GM18870 (cell line): Measurements from ENCODE around the gene TNFAIP3.
"Not testable (repeated sequence)": the region's sequence is repeated elsewhere in the genome, so short reads cannot be mapped to it uniquely, and the experiment has no call there.

ENCODE experiments used
- ATAC-seq: cut with Tn5 transposase; IDR thresholded peaks from one replicate; pipeline ENCODE4 v1.9.1; 2021; ENCODE audit warnings: moderate library complexity; ENCODE audit not compliant: unreplicated experiment

Gene TNFAIP3

DNA sequence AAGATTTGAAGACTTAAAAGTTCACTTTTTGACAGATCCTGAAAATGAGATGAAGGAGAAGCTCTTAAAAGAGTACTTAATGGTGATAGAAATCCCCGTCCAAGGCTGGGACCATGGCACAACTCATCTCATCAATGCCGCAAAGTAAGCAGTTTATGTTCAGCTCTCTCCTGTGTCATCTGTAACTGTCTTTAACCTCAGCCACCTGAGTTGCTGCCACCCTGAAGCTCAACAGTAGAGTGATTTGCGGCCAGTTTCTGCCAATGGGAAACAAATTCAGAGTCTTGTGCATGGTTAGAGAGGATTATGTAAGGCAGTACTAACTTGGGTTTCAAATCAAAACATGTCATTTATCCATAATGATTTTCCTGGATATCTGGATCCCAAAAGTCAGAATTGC is 10.1 kb downstream of the TNFAIP3 start:
- no peak for ATAC-seq

DNA sequence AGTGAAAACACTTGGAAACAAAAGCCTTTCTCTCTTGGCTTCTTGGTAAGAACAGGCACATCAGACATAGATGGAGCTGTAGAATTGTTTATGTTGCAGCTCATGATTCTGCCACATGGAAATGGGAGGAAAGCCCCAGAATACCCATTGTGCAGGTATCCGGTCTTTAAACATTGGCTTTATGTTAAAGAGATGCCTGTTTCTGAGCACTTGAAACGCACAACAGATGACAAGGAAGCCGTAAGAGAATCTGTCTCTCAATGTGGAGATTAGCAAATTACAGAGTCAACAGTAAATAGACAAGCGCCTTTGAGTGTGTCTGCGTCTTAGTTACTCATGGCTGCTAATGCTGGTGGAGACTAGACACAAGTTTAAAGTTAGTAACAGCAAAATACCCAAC is 10.5 kb downstream of the TNFAIP3 start:
- ATAC-seq, result no peak

DNA sequence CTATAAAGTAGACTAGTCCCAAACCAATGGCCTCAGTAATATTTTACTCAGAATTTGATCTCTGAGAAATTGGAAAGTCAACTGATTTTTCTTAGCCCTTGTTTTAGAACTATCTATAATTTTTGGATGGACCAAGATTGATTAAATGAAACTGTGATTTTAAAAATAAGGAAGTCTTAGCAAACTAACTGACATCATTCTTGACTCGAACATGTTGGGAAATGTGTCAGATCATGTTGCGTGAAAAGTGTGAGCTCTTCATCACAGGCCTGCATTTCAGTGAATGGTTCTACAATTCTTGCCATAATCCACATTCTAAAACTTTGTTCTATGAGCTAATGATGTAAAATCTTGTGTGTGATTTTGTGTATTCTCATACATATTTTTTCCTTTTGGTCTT is 11.0 kb downstream of the TNFAIP3 start:
- ATAC-seq, result no peak

DNA sequence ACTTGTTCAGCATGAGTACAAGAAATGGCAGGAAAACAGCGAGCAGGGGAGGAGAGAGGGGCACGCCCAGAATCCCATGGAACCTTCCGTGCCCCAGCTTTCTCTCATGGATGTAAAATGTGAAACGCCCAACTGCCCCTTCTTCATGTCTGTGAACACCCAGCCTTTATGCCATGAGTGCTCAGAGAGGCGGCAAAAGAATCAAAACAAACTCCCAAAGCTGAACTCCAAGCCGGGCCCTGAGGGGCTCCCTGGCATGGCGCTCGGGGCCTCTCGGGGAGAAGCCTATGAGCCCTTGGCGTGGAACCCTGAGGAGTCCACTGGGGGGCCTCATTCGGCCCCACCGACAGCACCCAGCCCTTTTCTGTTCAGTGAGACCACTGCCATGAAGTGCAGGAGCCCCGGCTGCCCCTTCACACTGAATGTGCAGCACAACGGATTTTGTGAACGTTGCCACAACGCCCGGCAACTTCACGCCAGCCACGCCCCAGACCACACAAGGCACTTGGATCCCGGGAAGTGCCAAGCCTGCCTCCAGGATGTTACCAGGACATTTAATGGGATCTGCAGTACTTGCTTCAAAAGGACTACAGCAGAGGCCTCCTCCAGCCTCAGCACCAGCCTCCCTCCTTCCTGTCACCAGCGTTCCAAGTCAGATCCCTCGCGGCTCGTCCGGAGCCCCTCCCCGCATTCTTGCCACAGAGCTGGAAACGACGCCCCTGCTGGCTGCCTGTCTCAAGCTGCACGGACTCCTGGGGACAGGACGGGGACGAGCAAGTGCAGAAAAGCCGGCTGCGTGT is 11.6 kb downstream of the TNFAIP3 start:
- ATAC-seq, result no peak

DNA sequence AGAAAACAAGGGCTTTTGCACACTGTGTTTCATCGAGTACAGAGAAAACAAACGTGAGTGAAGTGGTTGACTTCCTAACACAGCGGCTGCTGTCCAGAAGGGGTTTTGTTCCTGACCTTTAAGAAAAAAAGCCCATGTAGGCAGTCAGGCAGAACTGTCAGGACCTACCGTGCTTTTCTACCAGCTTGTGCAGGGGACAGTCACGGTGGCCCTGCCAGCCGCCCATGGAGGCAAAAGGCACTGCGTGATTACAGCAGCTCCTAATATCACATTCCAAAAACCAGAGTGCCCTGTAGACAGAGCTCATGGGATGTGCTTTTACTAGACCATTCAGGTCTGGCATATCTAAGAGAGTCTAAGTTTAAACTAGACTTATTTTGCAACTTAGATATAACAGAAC is 12.2 kb downstream of the TNFAIP3 start:
- no peak for ATAC-seq

DNA sequence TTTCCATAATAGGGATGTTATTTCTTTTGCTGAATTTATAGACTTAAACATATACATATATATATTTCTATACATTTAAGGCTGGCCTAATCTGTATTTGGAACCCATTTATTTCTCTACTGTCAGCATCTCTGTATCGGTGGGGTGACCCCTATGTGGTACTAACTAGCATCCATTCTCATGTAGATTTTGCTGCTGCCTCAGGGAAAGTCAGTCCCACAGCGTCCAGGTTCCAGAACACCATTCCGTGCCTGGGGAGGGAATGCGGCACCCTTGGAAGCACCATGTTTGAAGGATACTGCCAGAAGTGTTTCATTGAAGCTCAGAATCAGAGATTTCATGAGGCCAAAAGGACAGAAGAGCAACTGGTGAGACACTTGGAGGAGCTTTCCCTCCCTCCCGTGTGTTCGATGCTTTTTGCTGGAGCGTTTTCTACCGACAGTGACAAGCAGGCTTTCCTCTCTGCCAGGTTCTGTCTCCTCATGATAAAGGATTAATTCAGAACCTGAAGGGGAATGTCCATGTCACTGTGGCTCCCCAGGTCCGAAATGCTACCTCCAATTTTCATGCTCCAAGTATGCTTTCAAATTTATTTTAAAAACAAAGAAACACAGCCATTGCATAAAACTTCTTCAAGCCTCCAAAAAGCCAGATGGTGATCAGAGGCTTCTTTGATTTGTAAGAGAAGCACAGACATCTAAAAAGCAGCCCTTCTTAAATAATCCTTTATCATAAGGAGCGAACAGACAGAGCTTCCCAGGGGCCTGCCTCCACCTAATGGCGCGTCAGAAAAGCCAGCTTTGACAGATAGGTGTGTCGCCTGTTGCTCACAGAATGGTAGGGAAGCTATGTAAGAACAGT is 13.1 kb downstream of the TNFAIP3 start:
- ATAC-seq, result no peak

DNA sequence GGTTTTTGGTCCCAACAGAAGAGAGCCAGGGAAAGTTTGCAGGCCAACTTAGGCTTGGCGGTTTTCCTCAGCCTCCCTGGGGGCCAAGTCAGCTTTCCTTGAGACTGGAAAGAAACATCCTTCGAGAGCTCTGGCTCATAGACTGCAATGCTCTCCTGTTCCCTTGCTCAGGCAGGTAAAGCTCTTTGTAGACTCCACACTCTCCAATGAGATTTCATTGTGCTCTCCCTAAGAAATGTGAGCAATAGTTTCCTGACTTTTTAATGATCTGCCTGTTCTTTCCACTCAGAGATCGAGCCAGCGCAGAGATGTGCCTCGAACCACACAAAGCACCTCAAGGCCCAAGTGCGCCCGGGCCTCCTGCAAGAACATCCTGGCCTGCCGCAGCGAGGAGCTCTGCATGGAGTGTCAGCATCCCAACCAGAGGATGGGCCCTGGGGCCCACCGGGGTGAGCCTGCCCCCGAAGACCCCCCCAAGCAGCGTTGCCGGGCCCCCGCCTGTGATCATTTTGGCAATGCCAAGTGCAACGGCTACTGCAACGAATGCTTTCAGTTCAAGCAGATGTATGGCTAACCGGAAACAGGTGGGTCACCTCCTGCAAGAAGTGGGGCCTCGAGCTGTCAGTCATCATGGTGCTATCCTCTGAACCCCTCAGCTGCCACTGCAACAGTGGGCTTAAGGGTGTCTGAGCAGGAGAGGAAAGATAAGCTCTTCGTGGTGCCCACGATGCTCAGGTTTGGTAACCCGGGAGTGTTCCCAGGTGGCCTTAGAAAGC is 13.9 kb downstream of the TNFAIP3 start:
- ATAC-seq, result no peak

DNA sequence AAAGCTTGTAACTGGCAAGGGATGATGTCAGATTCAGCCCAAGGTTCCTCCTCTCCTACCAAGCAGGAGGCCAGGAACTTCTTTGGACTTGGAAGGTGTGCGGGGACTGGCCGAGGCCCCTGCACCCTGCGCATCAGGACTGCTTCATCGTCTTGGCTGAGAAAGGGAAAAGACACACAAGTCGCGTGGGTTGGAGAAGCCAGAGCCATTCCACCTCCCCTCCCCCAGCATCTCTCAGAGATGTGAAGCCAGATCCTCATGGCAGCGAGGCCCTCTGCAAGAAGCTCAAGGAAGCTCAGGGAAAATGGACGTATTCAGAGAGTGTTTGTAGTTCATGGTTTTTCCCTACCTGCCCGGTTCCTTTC is 14.4 kb downstream of the TNFAIP3 start:
- ATAC-seq, result no peak

DNA sequence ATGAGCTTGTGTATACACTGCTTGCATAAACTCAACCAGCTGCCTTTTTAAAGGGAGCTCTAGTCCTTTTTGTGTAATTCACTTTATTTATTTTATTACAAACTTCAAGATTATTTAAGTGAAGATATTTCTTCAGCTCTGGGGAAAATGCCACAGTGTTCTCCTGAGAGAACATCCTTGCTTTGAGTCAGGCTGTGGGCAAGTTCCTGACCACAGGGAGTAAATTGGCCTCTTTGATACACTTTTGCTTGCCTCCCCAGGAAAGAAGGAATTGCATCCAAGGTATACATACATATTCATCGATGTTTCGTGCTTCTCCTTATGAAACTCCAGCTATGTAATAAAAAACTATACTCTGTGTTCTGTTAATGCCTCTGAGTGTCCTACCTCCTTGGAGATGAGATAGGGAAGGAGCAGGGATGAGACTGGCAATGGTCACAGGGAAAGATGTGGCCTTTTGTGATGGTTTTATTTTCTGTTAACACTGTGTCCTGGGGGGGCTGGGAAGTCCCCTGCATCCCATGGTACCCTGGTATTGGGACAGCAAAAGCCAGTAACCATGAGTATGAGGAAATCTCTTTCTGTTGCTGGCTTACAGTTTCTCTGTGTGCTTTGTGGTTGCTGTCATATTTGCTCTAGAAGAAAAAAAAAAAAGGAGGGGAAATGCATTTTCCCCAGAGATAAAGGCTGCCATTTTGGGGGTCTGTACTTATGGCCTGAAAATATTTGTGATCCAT is 15.3 kb downstream of the TNFAIP3 start:
- ATAC-seq, result no peak

DNA sequence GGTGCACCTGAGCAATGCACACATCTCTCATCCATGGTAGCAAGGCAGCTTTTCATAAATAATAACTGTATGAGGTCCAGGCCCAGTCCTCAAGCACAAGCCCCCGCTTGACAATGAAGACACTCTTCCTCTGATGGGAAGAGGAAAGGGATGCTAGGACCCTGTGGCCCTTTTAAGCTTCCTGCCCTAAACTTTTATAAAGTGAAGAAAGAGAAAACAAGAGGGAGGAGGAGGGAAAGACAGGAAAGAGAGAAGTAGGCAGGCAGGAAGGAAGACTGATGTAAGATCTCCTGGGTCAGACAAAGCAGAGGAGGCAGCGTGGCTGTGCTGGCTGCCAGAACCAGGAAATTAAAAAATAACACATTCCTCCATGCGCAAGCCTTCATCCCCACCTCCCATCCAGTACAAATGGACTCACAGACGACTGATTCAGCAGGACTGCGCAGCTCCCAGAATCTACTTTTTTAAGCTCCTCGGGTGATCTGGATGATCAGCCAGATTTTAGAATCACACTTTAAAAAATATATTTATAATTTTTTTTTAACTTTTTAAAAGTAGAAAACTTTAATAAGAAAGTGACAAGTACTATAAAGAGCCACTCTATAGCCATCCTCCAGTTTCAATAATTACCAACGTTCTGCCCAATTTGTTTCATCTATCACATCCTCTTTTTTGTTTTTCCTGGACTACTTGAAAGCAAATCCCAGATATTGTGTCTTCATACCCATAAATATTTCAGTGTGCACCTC is 16.5 kb downstream of the TNFAIP3 start:
- no peak for ATAC-seq

DNA sequence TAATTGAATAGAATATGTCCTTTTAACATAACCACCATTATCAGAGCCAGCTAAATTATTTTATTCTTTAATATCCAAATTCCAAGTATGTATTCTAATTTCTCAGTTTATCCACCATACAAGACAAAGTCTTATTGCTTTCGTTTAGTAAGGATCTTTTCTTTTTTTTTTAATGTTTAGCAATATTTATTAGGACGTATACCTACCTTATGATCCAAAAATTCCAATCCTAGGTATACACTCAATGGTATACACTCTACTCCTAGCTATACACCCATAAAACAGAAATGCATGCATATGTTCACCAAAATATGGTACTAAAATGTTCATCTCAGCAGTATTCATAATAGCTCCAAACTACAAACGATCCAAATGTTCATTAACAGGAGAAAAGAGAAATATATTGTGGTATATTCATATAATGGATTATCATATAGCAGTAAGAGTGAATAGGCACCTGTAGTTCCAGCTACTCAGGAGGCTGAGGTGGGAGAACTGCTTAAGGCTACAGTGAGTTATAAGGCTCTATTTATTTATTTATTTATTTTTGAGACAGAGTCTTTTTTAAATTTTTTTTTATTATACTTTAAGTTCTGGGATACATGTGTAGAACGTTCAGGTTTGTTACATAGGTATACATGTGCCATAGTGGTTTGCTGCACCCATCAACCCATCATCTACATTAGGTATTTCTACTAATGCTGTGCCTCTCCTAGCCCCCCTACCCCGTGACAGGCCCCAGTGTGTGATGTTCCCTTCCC is 17.3 kb downstream of the TNFAIP3 start:
- no peak for ATAC-seq

DNA sequence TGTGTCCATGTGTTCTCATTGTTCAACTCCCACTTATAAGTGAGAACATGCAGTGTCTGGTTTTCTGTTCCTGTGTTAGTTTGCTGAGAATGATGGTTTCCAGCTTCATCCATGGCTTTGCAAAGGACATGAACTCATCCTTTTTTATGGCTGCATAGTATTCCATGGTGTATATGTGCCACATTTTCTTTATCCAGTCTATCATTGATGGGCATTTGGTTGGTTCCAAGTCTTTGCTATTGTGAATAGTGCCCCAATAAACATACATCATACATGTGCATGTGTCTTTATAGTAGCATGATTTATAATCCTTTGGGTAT is 17.8 kb downstream of the TNFAIP3 start:
- ATAC-seq, result not testable (repeated sequence)

DNA sequence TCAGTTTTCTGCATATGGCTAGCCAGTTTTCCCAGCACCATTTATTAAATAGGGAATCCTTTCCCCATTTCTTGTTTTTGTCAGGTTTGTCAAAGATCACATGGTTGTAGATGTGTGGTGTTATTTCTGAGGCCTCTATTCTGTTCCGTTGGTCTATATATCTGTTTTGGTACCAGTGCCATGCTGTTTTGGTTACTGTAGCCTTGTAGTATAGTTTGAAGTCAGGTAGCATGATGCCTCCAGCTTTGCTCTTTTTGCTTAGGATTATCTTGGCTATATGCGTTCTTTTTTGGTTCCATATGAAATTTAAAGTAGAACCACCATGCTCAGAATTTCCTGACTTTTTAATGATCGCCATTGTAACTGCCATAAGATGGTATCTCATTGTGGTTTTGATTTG is 19.2 kb downstream of the TNFAIP3 start:
- ATAC-seq, result not testable (repeated sequence)

DNA sequence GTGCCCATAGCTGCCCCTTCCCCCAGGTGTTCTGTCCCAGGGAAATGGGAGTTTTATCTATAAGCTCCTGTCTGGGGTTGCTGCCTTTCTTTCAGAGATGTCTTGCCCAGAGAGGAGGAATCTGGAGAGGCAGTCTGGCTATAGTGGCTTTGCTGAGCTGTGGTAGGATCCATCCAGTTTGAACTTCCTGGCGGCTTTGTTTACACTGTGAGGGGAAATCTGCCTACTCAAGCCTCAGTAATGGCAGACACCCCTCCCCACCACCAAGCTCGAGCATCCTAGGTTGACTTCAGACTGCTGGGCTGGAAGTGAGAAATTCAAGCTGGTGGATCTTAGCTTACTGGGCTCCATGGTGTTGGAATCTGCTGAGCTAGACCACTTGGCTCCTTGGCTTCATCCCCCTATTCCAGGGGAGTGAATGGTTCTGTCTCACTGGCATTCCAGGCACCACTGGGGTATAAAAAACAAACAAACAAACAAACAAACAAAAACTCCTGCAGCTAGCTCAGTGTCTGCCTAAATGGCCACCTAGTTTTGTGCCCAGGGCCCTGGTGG is 24.0 kb downstream of the TNFAIP3 start:
- no peak for ATAC-seq

DNA sequence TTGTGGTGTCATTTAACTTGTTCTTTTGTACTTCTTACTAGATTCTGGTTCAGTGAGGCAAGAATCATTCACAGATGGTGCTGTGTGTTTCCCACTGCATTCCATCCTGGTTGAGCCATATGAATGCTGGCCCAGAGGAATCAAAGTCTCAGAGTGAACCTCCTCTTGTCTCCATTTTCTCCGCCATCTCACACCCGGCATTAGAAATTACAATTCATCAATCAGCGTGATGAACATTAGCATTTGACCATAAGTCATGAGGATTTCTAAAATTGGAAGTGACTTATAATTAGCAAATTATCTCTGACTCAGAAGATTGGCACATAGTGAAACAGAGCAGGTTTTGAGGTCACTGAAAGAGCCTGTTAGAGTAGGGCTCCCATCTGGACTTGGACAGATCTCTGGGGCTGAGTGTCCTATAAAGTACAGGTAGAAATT is 25.2 kb downstream of the TNFAIP3 start:
- ATAC-seq, result peak; percentile 48

DNA sequence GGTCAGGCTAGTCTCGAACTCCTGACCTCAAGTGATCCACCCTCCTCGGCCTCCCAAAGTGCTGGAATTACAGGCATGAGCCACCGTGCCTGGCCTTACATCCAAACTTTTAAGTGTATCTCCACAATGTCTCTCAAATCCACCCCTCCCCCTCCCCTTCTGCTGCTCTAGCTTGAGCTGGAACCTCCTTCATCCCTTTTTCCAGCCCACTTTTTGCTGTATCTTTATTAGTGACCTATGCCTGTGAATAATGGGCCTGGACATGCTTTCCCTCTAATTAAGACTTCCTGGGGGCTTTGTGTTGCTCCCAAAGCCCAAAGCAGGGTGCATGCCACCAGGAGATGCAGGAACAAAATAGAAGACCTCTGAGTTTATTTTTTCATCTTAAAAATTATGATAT is 26.1 kb downstream of the TNFAIP3 start:
- no peak for ATAC-seq

DNA sequence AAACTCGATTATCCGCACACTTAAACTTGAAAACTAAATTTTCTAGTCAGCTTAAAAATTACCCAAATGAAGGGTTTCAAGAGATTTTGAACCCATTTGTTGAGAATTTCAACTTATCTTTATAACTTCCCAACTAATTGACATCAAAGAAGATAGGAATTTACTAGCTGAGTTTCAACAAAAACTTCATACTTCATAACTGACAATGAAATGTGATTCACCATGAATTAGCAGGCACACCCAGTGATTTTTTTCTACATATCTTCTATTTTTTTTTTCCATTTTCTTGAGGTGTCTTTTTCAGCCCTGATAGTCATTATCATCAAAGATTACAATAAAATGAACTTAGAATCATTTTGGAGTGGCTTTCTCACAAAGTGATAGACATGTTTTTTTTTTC is 26.7 kb downstream of the TNFAIP3 start:
- ATAC-seq, result no peak

DNA sequence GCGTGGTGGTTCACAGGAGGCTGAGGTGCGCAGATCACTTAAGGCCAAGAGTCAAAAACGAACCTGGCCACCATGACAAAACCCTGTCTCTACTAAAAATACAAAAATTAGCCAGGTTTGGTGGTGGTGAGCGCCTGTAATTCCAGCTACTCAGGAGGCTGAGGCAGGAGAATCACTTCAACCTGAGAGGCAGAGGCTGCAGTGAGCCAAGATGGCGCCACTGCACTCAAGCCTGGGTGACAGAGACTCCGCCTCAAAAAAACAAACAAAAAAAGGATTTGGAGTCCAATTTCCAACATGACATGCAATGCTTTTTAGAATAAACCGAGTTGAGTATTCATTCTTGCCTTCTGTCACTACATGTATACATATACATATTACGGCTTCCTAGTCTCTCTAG is 27.3 kb downstream of the TNFAIP3 start:
- ATAC-seq, result not testable (repeated sequence)

DNA sequence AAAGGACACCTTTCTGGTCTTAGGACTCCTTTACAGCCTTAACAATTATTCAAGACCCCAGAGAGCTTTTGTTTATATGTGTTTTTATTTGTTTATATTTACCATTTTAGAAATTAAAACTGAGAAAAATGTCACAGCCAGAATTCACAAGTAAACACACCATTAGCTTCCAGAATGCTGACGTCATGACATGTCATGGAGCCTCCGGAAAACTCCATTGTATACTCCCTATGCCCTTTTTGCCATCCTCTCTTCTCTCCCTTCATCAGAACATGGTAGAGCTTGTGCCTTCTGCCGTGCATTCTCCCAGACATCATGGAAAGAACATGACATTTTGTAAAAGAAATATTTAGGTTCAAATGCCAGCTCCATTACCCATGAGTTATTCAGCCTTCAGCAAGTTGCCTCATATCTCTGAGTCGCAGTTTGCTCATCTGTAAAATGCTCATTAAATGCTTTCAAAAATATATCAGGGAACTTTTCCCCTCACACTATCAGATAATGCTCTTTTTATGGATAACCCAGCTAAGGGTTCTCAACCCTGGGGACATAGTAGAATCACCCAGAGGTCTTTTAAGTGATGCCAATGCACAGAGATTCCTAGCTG is 27.8 kb downstream of the TNFAIP3 start:
- ATAC-seq, result no peak
